ENCODE measurements around the gene AHSA1. TPM values are rescaled to one million over a fixed set of nuclear protein-coding genes. Genes with fewer than 3 reads are reported as not detected.

Gene AHSA1
- total RNA-seq: 130 and 135 TPM in 2 replicates

DNA sequence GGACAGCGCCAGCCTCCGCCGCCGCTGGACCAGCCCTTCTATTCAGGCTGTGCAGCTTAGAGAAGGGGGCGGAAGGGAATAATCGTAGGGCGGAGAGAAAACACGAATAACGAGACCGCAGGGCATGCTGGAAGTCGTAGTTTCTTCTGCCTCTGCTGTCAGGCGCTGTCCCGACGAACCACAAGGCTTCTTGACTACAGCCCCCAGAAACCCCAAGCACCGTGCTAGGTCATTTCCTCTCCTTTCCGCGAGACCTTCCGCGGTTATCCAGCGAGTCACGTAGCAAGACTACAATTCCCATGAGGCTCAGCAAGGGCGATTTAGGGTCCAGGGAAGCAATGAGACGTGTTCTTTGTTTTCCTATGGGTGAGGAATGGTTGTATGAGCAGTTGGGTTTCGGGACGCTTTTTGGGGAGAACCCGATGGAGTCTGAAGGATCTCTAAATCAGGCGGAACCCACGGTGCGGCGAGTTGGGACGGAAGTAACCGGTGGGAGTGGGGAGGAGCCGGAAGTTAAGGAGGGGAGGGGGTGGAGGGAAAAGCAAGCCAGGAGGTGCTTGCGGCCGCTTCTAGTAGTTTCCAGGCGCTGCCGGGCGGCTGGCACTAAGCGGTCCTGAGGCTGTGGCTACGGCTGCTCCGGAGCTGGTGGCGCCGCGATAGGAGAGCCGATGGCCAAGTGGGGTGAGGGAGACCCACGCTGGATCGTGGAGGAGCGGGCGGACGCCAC, at the start of gene AHSA1, which contains the start of gene VIPAS39:
TSS of gene AHSA1 (plus strand) at position 572 of the 727 bp plus-strand sequence. CDS start at position 669, 97 bp downstream.
TSS of gene VIPAS39 (minus strand) at position 80 of the 727 bp plus-strand sequence. CDS start 3,499 bp downstream, outside the sequence.

DNA sequence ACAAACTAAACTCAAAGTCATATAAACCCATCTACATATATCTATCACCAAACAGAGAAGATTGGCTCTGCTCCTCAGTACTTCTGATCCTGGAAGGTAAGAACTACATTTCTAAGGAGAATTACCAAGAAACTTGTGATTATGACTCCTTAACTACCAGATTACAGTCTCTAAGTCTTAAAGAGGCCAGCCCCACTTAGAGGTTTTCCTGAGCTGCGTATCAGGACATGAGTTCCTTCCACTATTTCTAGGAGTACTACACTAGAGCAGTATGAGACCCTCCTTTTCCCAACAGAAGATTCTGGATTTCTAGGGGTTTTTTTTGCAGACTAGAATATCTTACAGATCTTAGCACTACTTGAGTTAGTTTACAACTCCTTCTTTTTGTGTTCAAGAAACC, 34.5 kb upstream of the AHSA1 start, which contains the start of gene NOXRED1:
TSS of gene NOXRED1 (minus strand) at position 101 of the 400 bp plus-strand sequence. CDS start 634 bp downstream, outside the sequence.

DNA sequence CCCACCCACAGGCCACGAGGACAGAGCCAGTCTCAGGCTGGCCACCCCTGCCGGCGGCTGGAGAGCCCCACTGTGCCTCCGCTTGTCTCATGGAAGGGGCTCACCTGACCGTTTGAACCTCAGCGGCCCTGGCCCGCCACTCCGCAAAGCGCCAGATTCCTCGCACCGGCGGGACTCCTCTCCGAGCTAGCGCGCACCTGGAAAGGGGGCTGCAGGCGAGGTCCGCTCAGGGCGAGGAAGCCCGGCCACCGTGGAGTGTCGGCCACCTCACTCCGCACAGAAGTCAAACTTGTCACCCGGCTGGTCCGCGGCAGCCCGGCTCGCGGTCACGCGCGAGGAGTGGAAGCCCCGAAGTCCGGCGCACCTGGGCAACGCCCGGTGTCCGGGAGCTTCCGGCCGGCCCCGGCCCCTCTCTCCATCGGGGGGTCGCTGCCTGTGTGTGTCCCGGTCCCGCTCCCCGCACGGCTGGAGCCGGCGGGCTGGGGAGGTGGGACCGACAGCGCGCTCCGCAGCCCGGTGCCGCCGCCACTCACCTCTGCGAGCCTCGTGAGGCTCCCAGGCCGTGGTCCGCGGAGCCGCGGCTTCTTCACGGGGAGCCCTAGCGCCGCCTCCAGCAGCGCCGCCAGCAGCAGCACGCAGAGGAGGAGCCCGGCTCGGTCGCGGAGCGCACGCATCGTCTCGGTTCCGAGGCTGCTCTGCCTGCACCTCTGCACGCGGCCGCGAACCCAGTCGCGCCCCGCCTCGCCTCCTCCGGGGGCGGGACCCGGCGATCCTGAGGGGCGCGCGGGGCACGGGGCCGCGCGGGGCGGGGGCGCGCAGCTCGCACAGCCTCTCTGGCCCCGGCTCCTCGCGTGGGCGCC, 40.5 kb downstream of the AHSA1 start, which contains the start of gene ISM2:
TSS of gene ISM2 (minus strand) at position 697 of the 860 bp plus-strand sequence. CDS start at position 674, 23 bp downstream.

Small RNA genes within 50 kb of the gene (small RNA-seq; reads per million reads assigned to genes)
- gene RF00404: not detected

Other genes with a start within 250 kb of the AHSA1 start
- gene NGB, start 186.9 kb upstream of the AHSA1 start, total RNA-seq: not detected in 2 replicates
- gene POMT2, start 137.2 kb upstream of the AHSA1 start, total RNA-seq: 14.9 and 16.0 TPM in 2 replicates
- gene GSTZ1, start 137.1 kb upstream of the AHSA1 start, total RNA-seq: 14.4 and 15.4 TPM in 2 replicates
- gene TMED8, start 81.0 kb upstream of the AHSA1 start, total RNA-seq: 20.7 and 28.4 TPM in 2 replicates
- gene SAMD15, start 80.7 kb upstream of the AHSA1 start, total RNA-seq: 1.7 and 2.4 TPM in 2 replicates
- under 0.01 and 0.29 TPM in 2 replicates for gene NOXRED1, start 34.6 kb upstream of the AHSA1 start, total RNA-seq
- gene VIPAS39, start 492 bp upstream of the AHSA1 start, total RNA-seq: 31.1 and 33.5 TPM in 2 replicates
- gene ISM2, start 40.7 kb downstream of the AHSA1 start, total RNA-seq: not detected in 2 replicates
- gene SPTLC2, start 158.5 kb downstream of the AHSA1 start, total RNA-seq: 76.1 and 93.0 TPM in 2 replicates
- gene ALKBH1, start 249.9 kb downstream of the AHSA1 start, total RNA-seq: 12.0 and 13.5 TPM in 2 replicates

Measured in thoracic aorta endothelial cell (primary cell).